IMR-90 (cell line): Measurements from ENCODE around the gene MUCL3. TPM values are rescaled to one million over a fixed set of nuclear protein-coding genes. Genes with fewer than 3 reads are reported as not detected.
"Not testable (repeated sequence)": the region's sequence is repeated elsewhere in the genome, so short reads cannot be mapped to it uniquely, and the experiment has no call there.

Experiments used
- ATAC-seq: fragments of 200-7000 bp; cut with Tn5 transposase; 2 replicates; pipeline ENCODE4 v1.9.1; 2020; ENCODE audit warnings: low read depth, mild to moderate bottlenecking, moderate library complexity
- BruUV-seq: library from RNA; stranded (reverse); fragments of 400-500 nt; replicated peaks from 2 replicates; lab custom pipeline; 2021; lab: Mats Ljungman, UMichigan
- CTCF ChIA-PET: fragments of 300-600 bp; formaldehyde crosslinking; extraction: SDS; loops from one replicate; lab custom pipeline; 2021; ENCODE audit warnings: antibody characterized with exemption; lab: Yijun Ruan, JAX
- POLR2A ChIA-PET: fragments of 300-600 bp; sonication (Branson Sonifier 250); formaldehyde crosslinking; loops from one replicate; lab custom pipeline; 2022; ENCODE audit warnings: antibody characterized with exemption; ENCODE audit not compliant: unreplicated experiment; lab: Charles Lee
- DNase-seq: peaks from one replicate; pipeline ENCODE4 v3.0.0; 2013
- H2AFZ ChIP-seq: replicated peaks from 2 replicates; pipeline ENCODE3; 2013; ENCODE audit warnings: low read length, mild to moderate bottlenecking; ENCODE audit not compliant: poor library complexity
- H2AK5ac ChIP-seq: 2 replicates; pipeline ENCODE4 v1.6.1; 2013; ENCODE audit warnings: low read depth, low read length, inconsistent platforms
- H2AK9ac ChIP-seq: replicated peaks from 2 replicates; pipeline ENCODE3; 2013; ENCODE audit warnings: mild to moderate bottlenecking, low read depth, low read length, moderate library complexity; ENCODE audit not compliant: poor library complexity
- H2BK120ac ChIP-seq: 2 replicates; pipeline ENCODE4 v1.6.1; 2013; ENCODE audit warnings: low read depth, low read length, inconsistent platforms
- H2BK15ac ChIP-seq: 3 replicates; pipeline ENCODE4 v1.6.1; 2013; ENCODE audit warnings: low read depth, low read length, inconsistent platforms
- H2BK20ac ChIP-seq: 2 replicates; pipeline ENCODE4 v1.6.1; 2013; ENCODE audit warnings: low read depth, mild to moderate bottlenecking, inconsistent platforms, low read length, moderate library complexity
- H2BK5ac ChIP-seq: 2 replicates; pipeline ENCODE4 v1.6.1; 2013; ENCODE audit warnings: mild to moderate bottlenecking, low read depth, low read length, inconsistent platforms; ENCODE audit not compliant: poor library complexity, severe bottlenecking
- H3K14ac ChIP-seq: replicated peaks from 2 replicates; pipeline ENCODE4 v1.6.1; 2013; ENCODE audit warnings: low read depth, low read length, inconsistent platforms
- H3K18ac ChIP-seq: 2 replicates; pipeline ENCODE4 v1.6.1; 2013; ENCODE audit warnings: low read depth, low read length, control low read depth
- H3K23ac ChIP-seq: 2 replicates; pipeline ENCODE4 v1.6.1; 2013; ENCODE audit warnings: low read depth, low read length, inconsistent platforms
- H3K27ac ChIP-seq: 2 replicates; pipeline ENCODE4 v1.5.1; 2013; ENCODE audit warnings: mild to moderate bottlenecking, control low read depth, low read length; ENCODE audit not compliant: insufficient read depth
- H3K27me3 ChIP-seq: 2 replicates; pipeline ENCODE4 v1.6.1; 2013; ENCODE audit warnings: low read length; ENCODE audit not compliant: control insufficient read depth, insufficient read depth
- H3K36me3 ChIP-seq: 2 replicates; pipeline ENCODE4 v1.6.1; 2013; ENCODE audit warnings: low read length, mixed read lengths; ENCODE audit not compliant: control insufficient read depth, insufficient read depth
- H3K4ac ChIP-seq: 2 replicates; pipeline ENCODE4 v1.6.1; 2013; ENCODE audit warnings: low read depth, low read length, inconsistent platforms
- H3K4me1 ChIP-seq: 2 replicates; pipeline ENCODE4 v1.6.1; 2013; ENCODE audit warnings: low read length, mixed read lengths; ENCODE audit not compliant: control insufficient read depth, insufficient read depth
- H3K4me2 ChIP-seq: 2 replicates; pipeline ENCODE4 v1.6.1; 2013; ENCODE audit warnings: low read depth, mild to moderate bottlenecking, control low read depth, low read length, moderate library complexity
- H3K4me3 ChIP-seq: 2 replicates; pipeline ENCODE4 v1.5.1; 2013; ENCODE audit warnings: low read depth, mild to moderate bottlenecking, control low read depth, low read length, moderate library complexity; ENCODE audit not compliant: insufficient read depth
- H3K56ac ChIP-seq: 2 replicates; pipeline ENCODE4 v1.6.1; 2013; ENCODE audit warnings: low read length, inconsistent platforms; ENCODE audit not compliant: insufficient read depth; ENCODE audit errors: extremely low read depth
- H3K79me1 ChIP-seq, 2 experiments: 2 replicates each; pipeline ENCODE4 v1.6.1; 2013; ENCODE audit warnings: low read length in 2 of 2, inconsistent platforms in 1 of 2, low read depth in 1 of 2
- H3K9ac ChIP-seq: 2 replicates; pipeline ENCODE4 v1.6.1; 2013; ENCODE audit warnings: low read depth, low read length, control low read depth
- H3K9me1 ChIP-seq: 2 replicates; pipeline ENCODE4 v1.6.1; 2013; ENCODE audit warnings: low read length, inconsistent platforms; ENCODE audit not compliant: insufficient read depth
- H3K9me3 ChIP-seq: 2 replicates; pipeline ENCODE4 v1.6.1; 2013; ENCODE audit warnings: low read length; ENCODE audit not compliant: control insufficient read depth, insufficient read depth
- H4K20me1 ChIP-seq: 2 replicates; pipeline ENCODE4 v1.6.1; 2013; ENCODE audit warnings: low read length, inconsistent platforms; ENCODE audit not compliant: insufficient read depth
- H4K5ac ChIP-seq: 2 replicates; pipeline ENCODE4 v1.6.1; 2013; ENCODE audit warnings: mild to moderate bottlenecking, low read depth, low read length, control low read depth
- H4K8ac ChIP-seq, 2 experiments: 2 replicates each; pipeline ENCODE4 v1.6.1; 2013; ENCODE audit warnings: low read depth in 2 of 2, low read length in 2 of 2, control low read depth in 1 of 2, inconsistent platforms in 1 of 2
- H4K91ac ChIP-seq: 2 replicates; pipeline ENCODE4 v1.6.1; 2013; ENCODE audit warnings: low read depth, low read length, inconsistent platforms; ENCODE audit not compliant: insufficient read depth
- WGBS, 2 experiments: methylation state at CpG; one replicate each; pipeline versions ENCODE4 v1.1.5 to v1.1.7; 2013; ENCODE audit warnings: missing lambda C conversion rate in 2 of 2; ENCODE audit not compliant: insufficient read length in 1 of 2; ENCODE audit errors: extremely low coverage in 2 of 2; 5-methylcytosine and 5-hydroxymethylcytosine counted together
- dilution Hi-C: fragments of 300-500 bp; cut with HindIII; formaldehyde crosslinking; loops from one replicate; pipeline ENCODE4 v1.14.3; 2018; ENCODE audit warnings: low sequenced_read_pairs; ENCODE audit not compliant: unreplicated experiment
- in situ Hi-C: fragments of 300-500 bp; cut with MboI; formaldehyde crosslinking; loops from 3 replicates; pipeline ENCODE4 v1.14.3; 2019; ENCODE audit warnings: low sequenced_read_pairs, inconsistent platforms, mixed read lengths
- intact Hi-C: fragments of 100-400 bp; cut with micrococcal nuclease; formaldehyde crosslinking; loops from 2 replicates; pipeline ENCODE4 v1.10.0; 2022
- polyA plus RNA-seq, 3 experiments: library from polyadenylated mRNA; depleted of rRNA; stranded (reverse); fragments of >200 nt; gene quantifications; 2 replicates each; pipeline ENCODE4 v1.2.3, GENCODE V29; 2012; ENCODE audit warnings: low replicate concordance in 1 of 3
- total RNA-seq: library from RNA; depleted of rRNA; stranded (reverse); fragments of >200 nt; gene quantifications from 2 replicates; pipeline ENCODE4 v1.2.3, GENCODE V29; 2012

MUCL3 gene
- total and polyA plus RNA-seq, 2 of the 4 experiments (the other 2 are of a cell fraction), result not detected

- H2AK9ac ChIP-seq, H2AFZ ChIP-seq, H4K5ac ChIP-seq, H3K27me3 ChIP-seq, H3K56ac ChIP-seq, in situ Hi-C loops, H3K18ac ChIP-seq, dilution Hi-C loops, H3K4me3 ChIP-seq, H3K4ac ChIP-seq, ATAC-seq, BruUV-seq, H2BK15ac ChIP-seq, H2BK120ac ChIP-seq, H3K9me3 ChIP-seq, H3K27ac ChIP-seq, H4K20me1 ChIP-seq, H3K9ac ChIP-seq, H4K91ac ChIP-seq, H4K8ac ChIP-seq, H2BK5ac ChIP-seq, H3K23ac ChIP-seq, H3K4me2 ChIP-seq, H2BK20ac ChIP-seq, H3K14ac ChIP-seq, CTCF ChIA-PET, DNase-seq, H3K9me1 ChIP-seq, POLR2A ChIA-PET, H2AK5ac ChIP-seq: not testable (repeated sequence)
- 88% methylated on average over 4 of the region's 12 CpGs; no CpG with 5 or more reads in 1 of the 2 experiments for WGBS, 2 experiments
- Histone ChIP-seq H3K36me3 (peaks cover 17% of the 10 kb centered on the region), H3K4me1 (peaks cover 14% of the 10 kb centered on the region), H3K79me1 (peaks cover 18 to 25% of the 10 kb centered on the region in 2 experiments)
- intact Hi-C loops, result loop anchor here (10.0 kb wide), 1 partner anchor 284 kb away; no protein-coding TSS in a partner anchor
Measured at GRCh38 chr6:30910473-30910872, 30.3 kb upstream of the MUCL3 start.
